ENCODE measurements around the gene ABCB10. TPM values are rescaled to one million over a fixed set of nuclear protein-coding genes. Genes with fewer than 3 reads are reported as not detected.
"Not testable (repeated sequence)": the region's sequence is repeated elsewhere in the genome, so short reads cannot be mapped to it uniquely, and the experiment has no call there.

Gene ABCB10
- polyA plus RNA-seq, 4 donors, result 7.8 to 31.9 (median 11.3) TPM

DNA sequence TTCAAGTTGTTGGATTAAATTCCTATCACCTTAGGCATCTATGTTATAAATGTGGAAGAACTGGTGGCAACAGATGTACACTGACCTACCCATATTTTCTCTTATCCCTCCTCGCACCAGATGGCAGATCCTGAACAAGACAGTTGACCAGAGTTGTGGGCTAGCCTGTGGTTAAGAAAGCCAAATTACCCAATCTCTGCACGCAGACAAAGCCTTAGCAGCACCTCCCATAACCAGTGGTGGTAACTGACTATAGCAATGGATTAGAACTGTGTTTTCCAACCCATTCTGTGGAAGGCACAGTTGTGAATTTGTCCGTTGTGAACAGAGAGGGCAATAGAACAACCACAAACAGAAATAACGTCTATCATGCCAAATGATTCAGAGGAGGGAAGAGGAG, 20.6 kb downstream of the ABCB10 start:
- no peaks in the 10 kb centered on the region for H3K9me3 ChIP-seq (ENCODE audit: control insufficient read depth in 2 of 2, insufficient read depth in 1 of 2, low read depth in 1 of 2, low read length in 1 of 2)
- WGBS, 3 donors, result 66 to 79% (median 70%) methylated on average over 4 of the region's 4 CpGs
- H3K27me3 ChIP-seq (ENCODE audit: control insufficient read depth in 3 of 3, insufficient read depth in 3 of 3, low read length in 3 of 3), result no peaks in the 10 kb centered on the region
- no peak overlapping the region for H3K4me3 ChIP-seq (ENCODE audit: low read depth in 1 of 3, low read length in 3 of 3)
- DNase-seq, result no peak
- no peak overlapping the region for H3K27ac ChIP-seq (ENCODE audit: low read depth in 1 of 3, low read length in 2 of 3)
- peaks cover 0 to 7% (median 0%) of the 10 kb centered on the region in 3 donors for H3K4me1 ChIP-seq (ENCODE audit: control insufficient read depth in 3 of 3, insufficient read depth in 2 of 3, low read depth in 1 of 3, low read length in 2 of 3)
- H3K36me3 ChIP-seq (ENCODE audit: control insufficient read depth in 3 of 3, insufficient read depth in 2 of 3, low read depth in 1 of 3, low read length in 3 of 3), result peaks cover 7 to 44% (median 26%) of the 10 kb centered on the region in 3 donors
- no peak for FAIRE-seq

DNA sequence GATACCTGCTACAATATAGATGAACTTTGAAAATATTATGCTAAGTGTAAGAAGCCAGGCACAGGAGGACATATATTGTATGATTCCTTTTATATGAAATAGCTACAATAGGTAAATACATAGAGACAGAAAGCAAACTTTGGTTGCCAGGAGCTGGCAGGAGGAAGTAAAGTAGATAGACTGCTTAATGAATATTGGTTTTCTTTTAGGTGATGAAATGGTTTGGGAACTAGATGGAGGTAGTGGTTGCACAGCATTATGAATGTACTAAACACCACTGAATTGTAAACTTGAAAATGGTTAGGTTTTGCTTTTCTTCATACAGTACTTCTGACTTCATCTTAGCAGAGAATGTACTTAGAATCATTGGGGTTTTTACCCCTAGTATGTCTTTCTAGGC, 21.5 kb downstream of the ABCB10 start:
- H3K9me3 ChIP-seq (ENCODE audit: control insufficient read depth in 2 of 2, insufficient read depth in 1 of 2, low read depth in 1 of 2, low read length in 1 of 2), result no peaks in the 10 kb centered on the region

DNA sequence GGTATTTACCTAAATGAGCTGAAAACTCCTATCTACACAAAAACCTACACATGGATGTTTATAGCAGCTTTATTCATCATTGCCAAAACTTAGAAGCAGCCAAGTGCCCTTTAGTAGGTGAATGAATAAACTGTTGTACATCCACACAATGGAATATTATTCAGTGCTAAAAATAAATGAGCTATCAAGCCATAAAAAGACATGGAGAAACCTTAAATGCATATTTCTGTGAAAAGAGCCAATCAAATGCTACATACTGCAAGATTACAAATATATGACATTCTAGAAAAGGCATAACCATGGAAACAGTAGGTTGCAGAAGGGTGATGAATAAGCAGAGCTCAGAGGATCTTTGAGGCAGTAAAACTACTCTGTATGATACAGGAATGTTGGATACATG, 23.3 kb downstream of the ABCB10 start:
- FAIRE-seq (no peak), DNase-seq (no peak)
- H3K4me1 ChIP-seq (ENCODE audit: control insufficient read depth in 3 of 3, insufficient read depth in 2 of 3, low read depth in 1 of 3, low read length in 2 of 3), result peaks cover 0 to 3% (median 0%) of the 10 kb centered on the region in 3 donors
- no peak overlapping the region for H3K4me3 ChIP-seq (ENCODE audit: low read depth in 1 of 3, low read length in 3 of 3)
- H3K27me3 ChIP-seq (ENCODE audit: control insufficient read depth in 3 of 3, insufficient read depth in 3 of 3, low read length in 3 of 3), result no peaks in the 10 kb centered on the region
- peaks cover 9 to 50% (median 35%) of the 10 kb centered on the region in 3 donors for H3K36me3 ChIP-seq (ENCODE audit: control insufficient read depth in 3 of 3, insufficient read depth in 2 of 3, low read depth in 1 of 3, low read length in 3 of 3)
- no peaks in the 10 kb centered on the region for H3K9me3 ChIP-seq (ENCODE audit: control insufficient read depth in 2 of 2, insufficient read depth in 1 of 2, low read depth in 1 of 2, low read length in 1 of 2)
- no peak overlapping the region for H3K27ac ChIP-seq (ENCODE audit: low read depth in 1 of 3, low read length in 2 of 3)

More for the DNA sequence above, 21.5 kb downstream of the ABCB10 start:
- no peak for DNase-seq
- Histone ChIP-seq H3K27ac (ENCODE audit: low read depth in 1 of 3, low read length in 2 of 3) (no peak overlapping the region), H3K36me3 (ENCODE audit: control insufficient read depth in 3 of 3, insufficient read depth in 2 of 3, low read depth in 1 of 3, low read length in 3 of 3) (peaks cover 7 to 44% (median 26%) of the 10 kb centered on the region in 3 donors), H3K4me1 (ENCODE audit: control insufficient read depth in 3 of 3, insufficient read depth in 2 of 3, low read depth in 1 of 3, low read length in 2 of 3) (peaks cover 0 to 7% (median 0%) of the 10 kb centered on the region in 3 donors), H3K4me3 (ENCODE audit: low read depth in 1 of 3, low read length in 3 of 3) (no peak overlapping the region), H3K27me3 (ENCODE audit: control insufficient read depth in 3 of 3, insufficient read depth in 3 of 3, low read length in 3 of 3) (no peaks in the 10 kb centered on the region)
- no peak for FAIRE-seq

DNA sequence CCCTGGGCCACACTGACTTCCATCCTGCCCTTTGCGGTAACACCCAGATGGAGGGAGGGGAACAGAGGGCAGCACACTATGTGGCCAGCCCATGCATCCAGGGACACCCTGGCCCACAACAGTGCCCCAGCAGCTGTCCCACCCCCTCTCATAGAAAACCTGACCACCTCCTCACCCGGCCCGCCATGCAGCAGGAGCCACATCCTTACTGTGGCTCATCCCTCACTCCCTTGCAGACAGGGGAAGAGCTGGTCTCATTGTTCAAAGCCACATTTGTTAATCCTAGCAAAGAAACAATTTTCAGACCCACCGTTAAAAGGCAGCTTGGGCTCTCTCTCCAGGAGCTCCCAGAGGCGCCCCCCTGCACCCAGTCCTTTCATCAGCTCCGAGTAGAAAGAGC, 27.2 kb downstream of the ABCB10 start:
- no peak overlapping the region for H3K4me3 ChIP-seq (ENCODE audit: low read depth in 1 of 3, low read length in 3 of 3)
- peaks cover 2 to 49% (median 27%) of the 10 kb centered on the region in 3 donors for H3K36me3 ChIP-seq (ENCODE audit: control insufficient read depth in 3 of 3, insufficient read depth in 2 of 3, low read depth in 1 of 3, low read length in 3 of 3)
- no peak overlapping the region for H3K27ac ChIP-seq (ENCODE audit: low read depth in 1 of 3, low read length in 2 of 3)
- WGBS, 3 donors, result 94 to 97% (median 95%) methylated on average over 6 of the region's 6 CpGs
- DNase-seq (no peak), FAIRE-seq (no peak)
- H3K4me1 ChIP-seq (ENCODE audit: control insufficient read depth in 3 of 3, insufficient read depth in 2 of 3, low read depth in 1 of 3, low read length in 2 of 3), result no peaks in the 10 kb centered on the region
- no peaks in the 10 kb centered on the region for H3K9me3 ChIP-seq (ENCODE audit: control insufficient read depth in 2 of 2, insufficient read depth in 1 of 2, low read depth in 1 of 2, low read length in 1 of 2)
- H3K27me3 ChIP-seq (ENCODE audit: control insufficient read depth in 3 of 3, insufficient read depth in 3 of 3, low read length in 3 of 3), result no peaks in the 10 kb centered on the region

DNA sequence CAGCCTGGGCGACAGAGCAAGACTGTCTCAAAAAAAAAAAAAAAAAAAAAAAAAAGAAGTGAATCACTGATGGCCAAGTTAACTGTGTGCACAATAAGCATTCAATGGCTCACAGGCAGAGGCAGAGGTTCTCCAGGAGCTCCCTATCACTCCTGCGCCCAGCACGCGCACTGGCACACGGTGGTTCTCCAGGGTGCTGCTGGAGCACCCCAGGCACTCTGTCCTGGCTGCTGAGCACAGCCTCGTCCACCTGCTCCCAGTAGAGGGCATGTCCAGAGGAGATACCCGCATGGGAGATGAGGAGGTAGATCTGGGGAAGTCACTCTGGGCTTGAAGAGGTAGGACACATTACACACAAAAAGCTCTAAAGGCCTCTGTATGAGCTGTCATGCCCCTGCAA, 28.9 kb downstream of the ABCB10 start:
- Histone ChIP-seq H3K9me3 (ENCODE audit: control insufficient read depth in 2 of 2, insufficient read depth in 1 of 2, low read depth in 1 of 2, low read length in 1 of 2) (no peaks in the 10 kb centered on the region), H3K4me3 (ENCODE audit: low read depth in 1 of 3, low read length in 3 of 3) (no peak overlapping the region), H3K27ac (ENCODE audit: low read depth in 1 of 3, low read length in 2 of 3) (no peak overlapping the region), H3K4me1 (ENCODE audit: control insufficient read depth in 3 of 3, insufficient read depth in 2 of 3, low read depth in 1 of 3, low read length in 2 of 3) (no peaks in the 10 kb centered on the region), H3K36me3 (ENCODE audit: control insufficient read depth in 3 of 3, insufficient read depth in 2 of 3, low read depth in 1 of 3, low read length in 3 of 3) (peaks cover 5 to 56% (median 30%) of the 10 kb centered on the region in 3 donors), H3K27me3 (ENCODE audit: control insufficient read depth in 3 of 3, insufficient read depth in 3 of 3, low read length in 3 of 3) (no peaks in the 10 kb centered on the region)
- DNase-seq (no peak), FAIRE-seq (no peak)
- 95 to 96% (median 96%) methylated on average over 7 of the region's 7 CpGs for WGBS, 3 donors

DNA sequence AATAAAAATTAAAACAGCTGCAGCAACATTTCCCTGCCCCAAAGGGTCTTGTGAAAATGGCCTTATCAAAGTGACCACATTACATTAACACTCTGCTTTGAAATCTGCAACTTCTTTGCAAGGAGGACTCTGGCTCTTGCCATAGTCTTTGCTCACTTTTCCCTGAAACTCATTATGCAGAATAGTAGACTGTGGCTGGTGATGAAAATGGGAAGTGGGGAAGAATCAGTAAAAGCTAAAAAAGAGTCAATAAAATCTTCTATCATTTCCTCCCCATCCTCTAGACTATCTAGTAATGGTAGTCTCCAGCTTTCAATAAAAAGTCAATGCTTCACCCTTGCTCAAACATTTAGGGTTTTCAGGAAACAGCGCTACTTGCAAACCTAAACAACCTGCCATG, 31.8 kb downstream of the ABCB10 start:
- no peaks in the 10 kb centered on the region for H3K9me3 ChIP-seq (ENCODE audit: control insufficient read depth in 2 of 2, insufficient read depth in 1 of 2, low read depth in 1 of 2, low read length in 1 of 2)
- no peak for FAIRE-seq
- H3K27me3 ChIP-seq (ENCODE audit: control insufficient read depth in 3 of 3, insufficient read depth in 3 of 3, low read length in 3 of 3), result no peaks in the 10 kb centered on the region
- H3K36me3 ChIP-seq (ENCODE audit: control insufficient read depth in 3 of 3, insufficient read depth in 2 of 3, low read depth in 1 of 3, low read length in 3 of 3), result peaks cover 8 to 61% (median 25%) of the 10 kb centered on the region in 3 donors
- no peak overlapping the region for H3K27ac ChIP-seq (ENCODE audit: low read depth in 1 of 3, low read length in 2 of 3)
- no peak overlapping the region for H3K4me3 ChIP-seq (ENCODE audit: low read depth in 1 of 3, low read length in 3 of 3)
- H3K4me1 ChIP-seq (ENCODE audit: control insufficient read depth in 3 of 3, insufficient read depth in 2 of 3, low read depth in 1 of 3, low read length in 2 of 3), result no peaks in the 10 kb centered on the region
- no peak for DNase-seq
- WGBS, 3 donors, result 92 to 96% (median 95%) methylated on average over 1 of the region's 1 CpG

DNA sequence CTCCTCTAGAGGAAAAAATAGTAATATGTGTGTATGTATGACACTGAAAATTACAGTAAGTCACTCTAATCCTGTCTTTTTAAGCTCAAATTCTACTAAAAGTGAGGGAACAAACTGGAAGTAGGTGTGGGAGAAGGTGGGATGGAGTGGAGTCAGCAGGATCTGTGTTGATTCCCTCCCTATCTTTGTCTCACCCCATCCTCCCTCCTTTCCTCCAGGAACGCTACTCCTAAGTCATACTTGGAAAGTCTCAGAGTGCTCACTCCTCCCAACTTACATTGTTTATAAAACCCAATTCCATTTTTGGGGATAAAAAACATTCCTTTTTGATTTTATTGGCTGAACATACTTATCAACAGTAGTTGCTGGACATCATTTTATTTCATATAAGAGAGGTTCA, 35.5 kb downstream of the ABCB10 start:
- peaks cover 6 to 51% (median 15%) of the 10 kb centered on the region in 3 donors for H3K36me3 ChIP-seq (ENCODE audit: control insufficient read depth in 3 of 3, insufficient read depth in 2 of 3, low read depth in 1 of 3, low read length in 3 of 3)
- FAIRE-seq (no peak), DNase-seq (no peak)
- no peaks in the 10 kb centered on the region for H3K9me3 ChIP-seq (ENCODE audit: control insufficient read depth in 2 of 2, insufficient read depth in 1 of 2, low read depth in 1 of 2, low read length in 1 of 2)
- H3K27me3 ChIP-seq (ENCODE audit: control insufficient read depth in 3 of 3, insufficient read depth in 3 of 3, low read length in 3 of 3), result no peaks in the 10 kb centered on the region
- H3K4me3 ChIP-seq (ENCODE audit: low read depth in 1 of 3, low read length in 3 of 3), result no peak overlapping the region
- no peaks in the 10 kb centered on the region for H3K4me1 ChIP-seq (ENCODE audit: control insufficient read depth in 3 of 3, insufficient read depth in 2 of 3, low read depth in 1 of 3, low read length in 2 of 3)
- WGBS, 3 donors, result 79 to 96% (median 94%) methylated on average over 1 of the region's 1 CpG
- no peak overlapping the region for H3K27ac ChIP-seq (ENCODE audit: low read depth in 1 of 3, low read length in 2 of 3)

DNA sequence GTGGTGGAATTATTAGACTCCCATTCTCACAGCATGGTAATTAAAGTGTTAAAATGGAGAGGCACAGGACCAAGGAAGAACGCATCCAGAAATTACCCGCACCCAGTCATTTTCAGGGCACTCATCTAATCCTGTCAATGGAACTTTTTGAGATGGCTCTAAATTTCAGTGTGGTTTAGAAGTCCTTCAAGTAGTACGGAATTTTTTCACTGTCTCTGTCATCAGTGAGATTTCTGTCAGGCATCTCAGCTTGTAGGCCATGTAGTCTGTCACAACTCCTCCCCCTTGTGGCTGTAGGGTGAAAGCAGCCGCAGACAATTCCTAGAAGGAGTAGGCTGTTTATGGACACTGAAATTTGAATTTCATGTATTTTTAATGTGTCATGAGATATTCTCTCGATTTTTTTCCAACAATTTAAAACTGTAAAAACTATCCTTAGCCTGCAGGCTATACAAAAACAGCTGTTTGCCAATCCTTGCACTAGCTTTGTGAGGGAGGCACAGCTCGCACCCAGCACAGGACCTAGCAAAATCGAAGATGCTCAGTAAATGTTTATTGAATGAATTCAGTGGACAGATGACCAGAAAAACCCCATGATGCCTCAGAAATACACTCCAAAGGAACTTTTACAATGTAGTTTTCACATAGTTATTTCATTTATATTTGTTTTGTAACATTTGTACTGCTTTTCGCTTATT, 43.8 kb downstream of the ABCB10 start:
- Histone ChIP-seq H3K4me1 (ENCODE audit: control insufficient read depth in 3 of 3, insufficient read depth in 2 of 3, low read depth in 1 of 3, low read length in 2 of 3) (no peaks in the 10 kb centered on the region), H3K4me3 (ENCODE audit: low read depth in 1 of 3, low read length in 3 of 3) (no peak overlapping the region), H3K27me3 (ENCODE audit: control insufficient read depth in 3 of 3, insufficient read depth in 3 of 3, low read length in 3 of 3) (no peaks in the 10 kb centered on the region), H3K27ac (ENCODE audit: low read depth in 1 of 3, low read length in 2 of 3) (no peak overlapping the region), H3K36me3 (ENCODE audit: control insufficient read depth in 3 of 3, insufficient read depth in 2 of 3, low read depth in 1 of 3, low read length in 3 of 3) (peaks cover 0 to 7% (median 3%) of the 10 kb centered on the region in 3 donors), H3K9me3 (ENCODE audit: control insufficient read depth in 2 of 2, insufficient read depth in 1 of 2, low read depth in 1 of 2, low read length in 1 of 2) (no peaks in the 10 kb centered on the region)
- WGBS, 3 donors, result 39 to 46% (median 41%) methylated on average over 8 of the region's 8 CpGs
- peak; percentile 78 for DNase-seq
- FAIRE-seq, result no peak

DNA sequence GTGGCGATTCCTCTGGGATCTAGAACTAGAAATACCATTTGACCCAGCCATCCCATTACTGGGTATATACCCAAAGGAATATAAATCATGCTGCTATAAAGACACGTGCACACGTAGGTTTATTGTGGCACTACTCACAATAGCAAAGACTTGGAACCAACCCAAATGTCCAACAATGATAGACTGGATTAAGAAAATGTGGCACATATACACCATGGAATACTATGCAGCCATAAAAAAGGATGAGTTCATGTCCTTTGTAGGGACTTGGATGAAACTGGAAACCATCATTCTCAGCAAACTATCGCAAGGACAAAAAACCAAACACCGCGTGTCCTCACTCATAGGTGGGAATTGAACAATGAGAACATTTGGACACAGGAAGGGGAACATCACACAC, 46.9 kb downstream of the ABCB10 start:
- H3K27ac ChIP-seq (ENCODE audit: low read depth in 1 of 3, low read length in 2 of 3); H3K4me3 ChIP-seq (ENCODE audit: low read depth in 1 of 3, low read length in 3 of 3); H3K9me3 ChIP-seq (ENCODE audit: control insufficient read depth in 2 of 2, insufficient read depth in 1 of 2, low read depth in 1 of 2, low read length in 1 of 2); H3K27me3 ChIP-seq (ENCODE audit: control insufficient read depth in 3 of 3, insufficient read depth in 3 of 3, low read length in 3 of 3); H3K36me3 ChIP-seq (ENCODE audit: control insufficient read depth in 3 of 3, insufficient read depth in 2 of 3, low read depth in 1 of 3, low read length in 3 of 3); H3K4me1 ChIP-seq (ENCODE audit: control insufficient read depth in 3 of 3, insufficient read depth in 2 of 3, low read depth in 1 of 3, low read length in 2 of 3); FAIRE-seq; DNase-seq: not testable (repeated sequence)
- 88 to 95% (median 92%) methylated on average over 6 of the region's 6 CpGs for WGBS, 3 donors
